Measurements from ENCODE around the gene MYB. TPM values are rescaled to one million over a fixed set of nuclear protein-coding genes. Genes with fewer than 3 reads are reported as not detected.

Gene MYB
- total RNA-seq, 1 experiment from 2014 or later, result 6.4 TPM

DNA sequence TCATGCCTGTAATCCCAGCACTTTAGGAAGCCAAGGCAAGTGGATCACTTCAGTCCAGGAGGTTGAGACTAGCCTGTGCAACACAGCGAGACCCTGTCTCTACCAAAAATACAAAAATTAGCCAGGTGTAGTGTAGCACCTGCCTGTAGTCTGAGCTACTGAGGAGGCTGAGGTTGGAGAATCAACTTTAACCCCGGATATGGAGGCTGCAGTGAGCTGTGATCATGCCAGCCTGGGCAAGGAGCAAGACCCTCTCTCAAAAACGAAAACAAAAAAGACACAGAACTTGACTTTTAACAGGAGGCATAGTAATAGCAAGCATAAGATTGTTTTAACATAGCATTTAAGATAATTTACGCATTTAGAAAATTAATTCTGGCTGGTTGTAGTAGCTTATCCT lies 32.5 kb downstream of the MYB start:
- H3K9me3 ChIP-seq (replicated peaks), result no peaks in the 10 kb centered on the region
- no peaks in the 10 kb centered on the region; the same call in 1 of the 2 replicates for H3K36me3 ChIP-seq
- no peak overlapping the region for H3K4me3 ChIP-seq
- no peak overlapping the region for H3K27ac ChIP-seq
- no peaks in the 10 kb centered on the region for H3K4me1 ChIP-seq
- DNase-seq, result no peak
- no peaks in the 10 kb centered on the region for H3K27me3 ChIP-seq

- Histone ChIP-seq H3K27ac (no peak overlapping the region), H3K4me1 (no peaks in the 10 kb centered on the region), H3K9me3 (replicated peaks) (no peaks in the 10 kb centered on the region), H3K36me3 (no peaks in the 10 kb centered on the region; the same call in 1 of the 2 replicates), H3K27me3 (no peaks in the 10 kb centered on the region), H3K4me3 (no peak overlapping the region)
- DNase-seq, result no peak
Observed at GRCh38 chr6:135215160-135215559, 34.1 kb downstream of the MYB start.

- H3K36me3 ChIP-seq, result no peaks in the 10 kb centered on the region; the same call in 1 of the 2 replicates
Observed at GRCh38 chr6:135215563-135215962, 34.5 kb downstream of the MYB start.

DNA sequence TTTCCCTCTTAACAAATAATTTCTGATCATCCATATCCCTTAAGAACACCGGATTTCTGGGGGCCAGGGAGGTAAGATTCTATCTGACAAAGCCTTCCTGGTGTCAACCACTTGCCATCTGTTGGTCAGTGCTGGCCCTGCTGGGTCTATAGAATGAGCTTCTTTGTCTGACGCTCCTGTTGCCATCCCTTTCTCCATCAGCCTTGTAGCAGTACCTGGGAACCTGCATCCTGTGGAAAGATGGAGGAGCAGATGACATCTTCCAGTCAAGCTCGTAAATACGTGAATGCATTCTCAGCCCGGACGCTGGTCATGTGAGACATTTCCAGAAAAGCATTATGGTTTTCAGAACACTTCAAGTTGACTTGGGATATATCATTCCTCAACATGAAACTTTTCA lies 36.6 kb downstream of the MYB start:
- H3K4me1 ChIP-seq, result no peaks in the 10 kb centered on the region
- H3K27ac ChIP-seq, result no peak overlapping the region
- DNase-seq, result no peak
- no peaks in the 10 kb centered on the region for H3K27me3 ChIP-seq
- H3K36me3 ChIP-seq, result no peaks in the 10 kb centered on the region; the same call in 1 of the 2 replicates
- no peaks in the 10 kb centered on the region for H3K9me3 ChIP-seq (replicated peaks)
- no peak overlapping the region for H3K4me3 ChIP-seq

More at GRCh38 chr6:135215563-135215962, 34.5 kb downstream of the MYB start:
- Histone ChIP-seq H3K4me3 (no peak overlapping the region), H3K27me3 (no peaks in the 10 kb centered on the region), H3K9me3 (replicated peaks) (no peaks in the 10 kb centered on the region), H3K27ac (no peak overlapping the region), H3K4me1 (no peaks in the 10 kb centered on the region)
- no peak for DNase-seq

DNA sequence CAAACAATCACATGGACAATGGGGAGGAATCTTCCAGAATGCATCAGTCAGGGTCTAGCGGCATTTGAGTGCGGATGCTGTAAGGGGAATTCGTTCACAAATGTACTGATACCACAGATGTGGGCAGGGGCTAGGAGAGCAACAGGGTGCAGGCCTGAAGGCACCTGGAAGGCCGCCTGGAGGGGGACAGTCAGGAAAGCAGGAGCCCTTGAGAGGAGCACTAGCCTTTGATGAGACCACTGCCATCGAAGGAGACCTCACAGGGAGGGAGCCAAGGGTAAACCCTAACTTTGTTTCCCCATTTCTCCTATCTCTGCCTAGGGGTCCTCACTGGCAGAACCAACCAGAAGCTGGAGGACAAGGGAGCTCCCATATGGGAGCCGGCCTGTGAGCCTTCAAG lies 38.2 kb downstream of the MYB start:
- no peak overlapping the region for H3K27ac ChIP-seq
- H3K4me3 ChIP-seq, result no peak overlapping the region
- H3K27me3 ChIP-seq, result no peaks in the 10 kb centered on the region
- H3K9me3 ChIP-seq (replicated peaks), result no peaks in the 10 kb centered on the region
- H3K36me3 ChIP-seq, result no peaks in the 10 kb centered on the region; the same call in 1 of the 2 replicates
- DNase-seq, result no peak
- H3K4me1 ChIP-seq, result no peaks in the 10 kb centered on the region

- H3K27me3 ChIP-seq, result no peaks in the 10 kb centered on the region
- no peaks in the 10 kb centered on the region; the same call in 1 of the 2 replicates for H3K36me3 ChIP-seq
- no peak for DNase-seq
- H3K4me1 ChIP-seq, result no peaks in the 10 kb centered on the region
- no peaks in the 10 kb centered on the region for H3K9me3 ChIP-seq (replicated peaks)
- H3K4me3 ChIP-seq, result no peak overlapping the region
- H3K27ac ChIP-seq, result no peak overlapping the region
Observed at GRCh38 chr6:135221042-135221441, 39.9 kb downstream of the MYB start.

DNA sequence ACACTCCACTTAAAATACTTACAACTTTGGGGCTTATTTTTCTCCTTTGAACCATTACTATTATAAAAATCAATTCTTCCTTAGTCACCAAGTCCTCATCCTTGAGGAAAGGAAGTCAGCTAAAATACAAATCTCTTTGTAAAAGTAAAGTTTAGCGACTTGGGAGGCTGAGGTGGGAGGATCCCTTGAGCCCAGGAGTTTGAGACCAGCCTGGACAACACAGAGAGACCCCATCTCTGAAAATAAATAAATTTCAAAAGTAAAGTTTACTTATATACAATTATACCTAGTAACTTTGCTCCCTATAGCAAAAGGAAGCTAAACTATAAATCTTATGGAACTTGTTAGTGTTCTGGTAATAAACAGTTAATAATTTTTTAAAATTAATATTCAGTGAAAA lies 40.4 kb downstream of the MYB start:
- Histone ChIP-seq H3K4me1 (no peaks in the 10 kb centered on the region), H3K36me3 (no peaks in the 10 kb centered on the region; the same call in 1 of the 2 replicates), H3K9me3 (replicated peaks) (no peaks in the 10 kb centered on the region), H3K27ac (no peak overlapping the region), H3K4me3 (no peak overlapping the region), H3K27me3 (no peaks in the 10 kb centered on the region)
- DNase-seq, result no peak

- Histone ChIP-seq H3K27ac (no peak overlapping the region), H3K4me1 (no peaks in the 10 kb centered on the region), H3K27me3 (no peaks in the 10 kb centered on the region), H3K9me3 (replicated peaks) (no peaks in the 10 kb centered on the region), H3K36me3 (no peaks in the 10 kb centered on the region; the same call in 1 of the 2 replicates), H3K4me3 (no peak overlapping the region)
- DNase-seq, result no peak
Observed at GRCh38 chr6:135222623-135223022, 41.5 kb downstream of the MYB start.

DNA sequence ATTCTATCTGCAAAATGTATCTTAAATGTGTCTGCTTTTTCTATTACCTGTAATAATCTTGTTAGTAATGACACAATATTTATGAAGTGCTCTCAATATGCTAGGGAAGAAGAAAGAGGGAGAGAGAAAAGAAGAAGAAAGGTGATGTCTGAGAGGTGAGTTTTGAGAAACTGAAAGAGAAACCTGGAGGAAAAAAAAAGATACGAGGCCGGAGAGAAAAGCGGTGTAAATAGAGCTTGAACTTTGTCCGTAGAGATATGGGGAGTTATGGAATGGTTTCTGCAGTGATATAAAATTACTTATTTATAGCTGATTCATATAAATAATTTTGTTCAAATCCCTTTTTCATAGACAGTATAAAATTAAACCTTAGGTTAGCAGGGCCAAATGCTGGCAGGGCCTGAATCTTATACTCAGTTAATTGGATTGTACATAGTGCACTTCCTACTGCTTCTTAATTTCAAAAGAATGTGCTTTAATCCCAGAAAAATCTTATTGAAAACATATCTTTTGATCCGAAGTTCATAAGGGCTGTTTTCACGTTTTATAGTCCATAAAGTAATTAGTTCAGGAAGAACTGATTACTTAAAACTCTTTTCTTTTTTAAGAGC lies 43.0 kb downstream of the MYB start:
- H3K36me3 ChIP-seq, result no peaks in the 10 kb centered on the region
- H3K9me3 ChIP-seq (replicated peaks), result no peaks in the 10 kb centered on the region
- no peaks in the 10 kb centered on the region for H3K4me1 ChIP-seq
- DNase-seq, result no peak
- H3K27ac ChIP-seq, result no peak overlapping the region
- no peak overlapping the region for H3K4me3 ChIP-seq
- no peaks in the 10 kb centered on the region for H3K27me3 ChIP-seq

- no peak overlapping the region for H3K27ac ChIP-seq
- no peaks in the 10 kb centered on the region for H3K9me3 ChIP-seq (replicated peaks)
- no peaks in the 10 kb centered on the region for H3K4me1 ChIP-seq
- no peaks in the 10 kb centered on the region for H3K36me3 ChIP-seq
- no peak overlapping the region for H3K4me3 ChIP-seq
- no peak for DNase-seq
- no peaks in the 10 kb centered on the region for H3K27me3 ChIP-seq
Observed at GRCh38 chr6:135225911-135226310, 44.8 kb downstream of the MYB start.

DNA sequence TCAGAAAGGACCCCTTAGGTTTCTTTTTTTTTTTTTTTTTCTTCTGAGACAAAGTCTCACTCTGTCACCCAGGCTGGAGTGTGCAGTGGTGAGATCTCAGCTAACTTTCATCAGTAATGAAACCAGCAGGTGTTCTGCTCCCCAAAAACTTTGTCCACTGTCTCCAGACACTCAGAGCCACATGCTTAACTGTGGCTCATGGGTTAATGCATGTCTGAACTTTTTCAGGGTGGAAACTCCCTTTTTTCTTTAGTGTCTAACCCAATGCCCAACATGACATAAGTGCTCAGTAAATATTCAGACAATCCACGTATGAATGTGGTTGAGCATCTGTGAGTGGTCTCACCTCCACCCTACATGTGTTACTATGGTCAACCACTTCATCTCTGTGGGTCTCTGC lies 45.4 kb downstream of the MYB start:
- no peak overlapping the region for H3K4me3 ChIP-seq
- no peaks in the 10 kb centered on the region for H3K9me3 ChIP-seq (replicated peaks)
- no peaks in the 10 kb centered on the region for H3K27me3 ChIP-seq

GRCh38 chr6:135227349-135227748 lies 46.2 kb downstream of the MYB start:
- H3K27me3 ChIP-seq, result no peaks in the 10 kb centered on the region
- DNase-seq, result no peak
- H3K36me3 ChIP-seq, result no peaks in the 10 kb centered on the region
- no peaks in the 10 kb centered on the region for H3K4me1 ChIP-seq
- H3K9me3 ChIP-seq (replicated peaks), result no peaks in the 10 kb centered on the region
- H3K4me3 ChIP-seq, result no peak overlapping the region
- H3K27ac ChIP-seq, result no peak overlapping the region

More for the DNA sequence above, 45.4 kb downstream of the MYB start:
- no peaks in the 10 kb centered on the region for H3K4me1 ChIP-seq
- no peak overlapping the region for H3K27ac ChIP-seq
- no peaks in the 10 kb centered on the region for H3K36me3 ChIP-seq
- DNase-seq, result no peak

GRCh38 chr6:135227758-135228157 lies 46.6 kb downstream of the MYB start:
- no peak overlapping the region for H3K27ac ChIP-seq
- no peaks in the 10 kb centered on the region for H3K4me1 ChIP-seq
- DNase-seq, result no peak

GRCh38 chr6:135228486-135228885 lies 47.4 kb downstream of the MYB start:
- H3K9me3 ChIP-seq (replicated peaks), result no peaks in the 10 kb centered on the region
- H3K36me3 ChIP-seq, result no peaks in the 10 kb centered on the region
- no peaks in the 10 kb centered on the region for H3K4me1 ChIP-seq
- no peak overlapping the region for H3K4me3 ChIP-seq
- no peak for DNase-seq
- H3K27me3 ChIP-seq, result no peaks in the 10 kb centered on the region
- no peak overlapping the region for H3K27ac ChIP-seq

More at GRCh38 chr6:135227758-135228157, 46.6 kb downstream of the MYB start:
- no peaks in the 10 kb centered on the region for H3K36me3 ChIP-seq
- no peaks in the 10 kb centered on the region for H3K9me3 ChIP-seq (replicated peaks)
- H3K27me3 ChIP-seq, result no peaks in the 10 kb centered on the region
- H3K4me3 ChIP-seq, result no peak overlapping the region

- H3K4me3 ChIP-seq, result no peak overlapping the region
- no peaks in the 10 kb centered on the region for H3K27me3 ChIP-seq
- DNase-seq, result no peak
Observed at GRCh38 chr6:135229996-135230395, 48.9 kb downstream of the MYB start.

More at GRCh38 chr6:135229996-135230395, 48.9 kb downstream of the MYB start:
- no peaks in the 10 kb centered on the region for H3K36me3 ChIP-seq
- H3K27ac ChIP-seq, result no peak overlapping the region
- no peaks in the 10 kb centered on the region for H3K9me3 ChIP-seq (replicated peaks)
- no peaks in the 10 kb centered on the region for H3K4me1 ChIP-seq
